Spinal cord (tissue), 10 donors: ENCODE results near the gene BORCS6. TPM values are rescaled to one million over a fixed set of nuclear protein-coding genes. Genes with fewer than 3 reads are reported as not detected.

Experiments
- DNase-seq, 6 donors: peaks; one replicate each; pipeline versions ENCODE4 v3.0.0 to v3.0.0-alpha.2; 2013 to 2015; ENCODE audit warnings: low spot score in 6 of 6, low read depth in 4 of 6
- H3K27ac ChIP-seq: one replicate; pipeline ENCODE4 v1.5.1; 2013; ENCODE audit warnings: low read depth, low read length, control low read depth
- H3K27me3 ChIP-seq: one replicate; pipeline ENCODE4 v1.6.1; 2013; ENCODE audit warnings: low read length; ENCODE audit not compliant: control insufficient read depth, insufficient read depth
- H3K36me3 ChIP-seq: one replicate; pipeline ENCODE4 v1.6.1; 2013; ENCODE audit warnings: low read length; ENCODE audit not compliant: control insufficient read depth, insufficient read depth
- H3K4me1 ChIP-seq: one replicate; pipeline ENCODE4 v1.6.1; 2013; ENCODE audit warnings: low read length; ENCODE audit not compliant: control insufficient read depth, insufficient read depth
- H3K4me3 ChIP-seq: one replicate; pipeline ENCODE4 v1.5.1; 2013; ENCODE audit warnings: low read depth, low read length, control low read depth
- H3K9me3 ChIP-seq: one replicate; pipeline ENCODE4 v1.6.1; 2013; ENCODE audit warnings: low read length; ENCODE audit not compliant: control insufficient read depth, insufficient read depth
- WGBS: methylation state at CpG from one replicate; pipeline ENCODE4 v1.1.5; 2013; ENCODE audit warnings: missing lambda C conversion rate; ENCODE audit not compliant: insufficient coverage; 5-methylcytosine and 5-hydroxymethylcytosine counted together
- polyA plus RNA-seq, 2 donors: library from polyadenylated mRNA; unstranded; fragments of 120-200 nt; gene quantifications; one replicate each; pipeline ENCODE4 v1.2.1, GENCODE V29; 2013; ENCODE audit not compliant: insufficient read length in 2 of 2
- total RNA-seq, 2 donors: library from RNA; depleted of rRNA in 1 of 2; stranded (reverse); fragments of 120-200 nt in 1 of 2; fragments of >200 nt in 1 of 2; gene quantifications; one replicate each; pipeline versions ENCODE4 v1.2.3 to v1.2.4, GENCODE V29; 2013 to 2014
- donor health status: healthy.

BORCS6 gene
- total and polyA plus RNA-seq, 4 donors: 3.7 to 6.8 (median 6.5) TPM

GRCh38 chr17:8155996-8156245 lies 34.1 kb downstream of the BORCS6 start:
- Histone ChIP-seq H3K36me3 (peaks cover 28% of the 10 kb centered on the region), H3K4me1 (peaks cover 78% of the 10 kb centered on the region), H3K4me3 (peak overlapping the region; percentile 81), H3K27ac (peak overlapping the region; percentile 100), H3K27me3 (no peaks in the 10 kb centered on the region), H3K9me3 (no peaks in the 10 kb centered on the region)
- WGBS: 2% methylated on average over 11 of the region's 11 CpGs
- no peak for DNase-seq

DNA sequence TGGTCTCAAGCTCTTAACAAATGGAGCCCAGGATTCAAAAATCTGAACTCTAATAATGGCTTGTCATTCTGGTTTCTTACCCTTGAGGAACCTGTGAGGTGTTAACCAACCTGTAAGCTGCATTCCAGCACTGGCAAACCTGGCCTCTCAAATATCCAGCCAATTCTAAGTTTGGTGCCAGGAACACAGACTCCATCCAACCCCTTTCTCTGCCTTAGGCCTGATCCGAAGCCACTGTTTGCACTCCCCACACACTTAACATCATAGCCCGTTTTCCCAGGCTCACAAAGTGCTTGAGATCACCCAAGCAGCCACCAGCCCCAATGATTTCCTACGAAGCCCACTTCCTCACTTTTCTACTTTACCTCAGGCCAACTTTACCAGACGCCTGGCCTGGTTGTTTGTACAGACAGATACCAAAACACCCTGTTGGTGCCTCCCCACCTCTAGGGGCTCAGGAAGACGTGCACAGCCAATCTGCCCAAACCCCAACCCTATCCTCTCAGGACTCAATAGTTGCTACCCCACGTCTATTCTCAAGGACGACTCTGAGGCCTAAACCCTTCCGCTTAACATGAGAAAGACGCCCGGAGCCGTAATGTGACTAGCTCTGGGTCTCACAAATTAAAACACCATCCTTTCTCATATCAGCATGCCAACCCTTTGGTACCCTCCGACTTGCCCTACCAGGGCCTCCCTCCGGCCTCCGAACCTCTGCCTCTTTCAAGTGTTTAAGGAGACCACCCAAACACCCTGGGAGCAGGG lies 34.6 kb downstream of the BORCS6 start:
- H3K27me3 ChIP-seq: no peaks in the 10 kb centered on the region
- peaks cover 28% of the 10 kb centered on the region for H3K36me3 ChIP-seq
- WGBS: 48% methylated on average over 14 of the region's 14 CpGs
- no peaks in the 10 kb centered on the region for H3K9me3 ChIP-seq
- peak overlapping the region; percentile 81 for H3K4me3 ChIP-seq
- peaks cover 78% of the 10 kb centered on the region for H3K4me1 ChIP-seq
- H3K27ac ChIP-seq: peak overlapping the region; percentile 100
- no peak for DNase-seq

DNA sequence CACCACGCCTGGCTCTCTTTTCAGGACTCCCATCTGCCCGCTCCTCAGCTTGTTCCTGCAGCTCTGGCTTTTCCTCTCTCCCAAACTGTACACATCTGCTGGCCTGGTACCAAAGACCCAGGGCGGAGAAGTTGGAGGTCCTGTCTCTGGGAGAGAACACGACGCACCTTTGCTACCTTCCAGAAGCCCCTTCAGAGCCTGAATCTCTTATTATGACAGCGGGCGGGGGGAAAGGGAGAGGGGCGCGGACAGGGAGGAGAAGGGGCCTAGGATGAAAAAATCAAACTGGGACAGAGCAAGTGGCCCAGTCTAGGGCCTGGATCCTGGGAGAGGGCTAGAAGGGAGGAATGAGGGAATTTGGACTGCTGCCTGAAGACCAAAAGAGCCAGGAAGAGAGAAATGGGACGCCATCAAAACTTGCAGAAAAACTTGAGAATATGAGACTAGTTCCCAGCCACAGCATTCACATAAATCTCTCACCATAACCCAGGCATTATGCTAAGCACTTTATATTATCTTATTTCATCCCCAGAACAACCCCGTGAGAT lies 35.3 kb downstream of the BORCS6 start:
- H3K4me1 ChIP-seq: peaks cover 79% of the 10 kb centered on the region
- 39% methylated on average over 7 of the region's 11 CpGs for WGBS
- H3K27me3 ChIP-seq: no peaks in the 10 kb centered on the region

DNA sequence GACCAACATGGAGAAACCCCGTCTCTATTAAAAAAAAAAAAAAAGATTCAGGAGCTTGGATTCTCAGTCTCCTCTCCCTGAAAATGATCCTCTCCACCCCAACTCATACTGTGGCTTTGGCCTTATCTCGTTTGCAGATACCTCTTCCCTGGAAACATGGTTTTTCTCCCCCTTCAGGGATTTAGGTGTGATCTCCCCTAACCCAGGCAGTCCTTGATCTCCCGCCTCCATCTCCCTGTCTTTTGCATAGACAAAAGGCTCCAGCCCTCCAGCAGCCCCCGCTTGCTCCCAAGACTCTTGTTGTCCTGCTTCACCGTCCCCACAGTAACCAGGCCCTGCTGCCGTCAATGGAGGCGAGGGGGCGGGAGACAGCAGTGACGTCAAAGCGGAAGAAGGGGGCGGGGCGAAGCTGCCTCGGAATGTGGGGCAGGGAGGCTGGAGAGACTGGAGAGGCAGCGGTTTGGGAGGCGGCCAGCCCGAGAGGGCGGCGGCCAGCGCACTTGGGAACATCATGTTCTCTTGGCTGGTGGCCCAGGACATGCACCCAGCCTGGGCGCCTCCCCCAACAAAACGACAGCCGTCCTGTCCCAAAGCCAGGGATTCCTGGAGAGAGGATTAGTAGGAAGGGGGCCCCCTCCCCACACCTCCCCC lies 35.9 kb downstream of the BORCS6 start:
- Histone ChIP-seq H3K27me3 (no peaks in the 10 kb centered on the region), H3K27ac (peak overlapping the region; percentile 100), H3K36me3 (peaks cover 28% of the 10 kb centered on the region), H3K4me3 (peak overlapping the region; percentile 81), H3K9me3 (no peaks in the 10 kb centered on the region), H3K4me1 (peaks cover 73% of the 10 kb centered on the region)
- WGBS: 3% methylated on average over 18 of the region's 22 CpGs
- DNase-seq: peak in 4 of 6 donors; percentile 86 to 97 (median 92)

More for the DNA sequence above, 35.3 kb downstream of the BORCS6 start:
- H3K27ac ChIP-seq: peak overlapping the region; percentile 100
- peak overlapping the region; percentile 81 for H3K4me3 ChIP-seq
- peaks cover 28% of the 10 kb centered on the region for H3K36me3 ChIP-seq
- no peaks in the 10 kb centered on the region for H3K9me3 ChIP-seq
- no peak for DNase-seq

DNA sequence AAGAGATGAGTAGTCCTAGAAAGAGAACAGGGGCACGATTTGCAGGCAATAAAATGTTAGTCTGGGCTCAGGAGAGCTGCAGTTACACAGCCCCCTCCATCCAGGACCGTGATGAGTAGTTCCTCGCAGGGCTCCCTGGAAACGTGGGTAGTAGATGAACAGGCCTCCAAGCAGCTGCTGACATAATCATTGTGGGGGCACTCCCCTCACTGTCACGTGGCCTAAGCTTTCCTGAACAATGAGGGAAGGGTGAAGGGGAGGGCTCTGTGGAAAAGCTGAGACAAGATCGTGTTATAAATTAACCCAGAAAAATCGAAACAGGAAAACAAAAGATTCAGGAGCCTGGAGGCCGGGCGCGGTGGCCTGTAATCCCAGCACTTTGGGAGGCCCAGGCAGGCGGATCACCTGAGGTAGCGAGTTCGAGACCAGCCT lies 36.4 kb downstream of the BORCS6 start:
- Histone ChIP-seq H3K9me3 (no peaks in the 10 kb centered on the region), H3K4me1 (peaks cover 70% of the 10 kb centered on the region), H3K36me3 (peaks cover 30% of the 10 kb centered on the region), H3K27ac (peak overlapping the region; percentile 100), H3K4me3 (peak overlapping the region; percentile 81), H3K27me3 (no peaks in the 10 kb centered on the region)
- 25% methylated on average over 12 of the region's 13 CpGs for WGBS
- peak in 2 of 6 donors; percentile 70 to 81 for DNase-seq

- Histone ChIP-seq H3K4me1 (peaks cover 66% of the 10 kb centered on the region), H3K4me3 (peak overlapping the region; percentile 82), H3K27ac (peak overlapping the region; percentile 100), H3K27me3 (no peaks in the 10 kb centered on the region), H3K36me3 (peaks cover 30% of the 10 kb centered on the region), H3K9me3 (no peaks in the 10 kb centered on the region)
- DNase-seq: peak in 1 of 6 donors; percentile 12
- 67% methylated on average over 7 of the region's 7 CpGs for WGBS
These were observed 36.9 kb downstream of the BORCS6 start for GRCh38 chr17:8153031-8153451.

- 0% methylated on average over 37 of the region's 42 CpGs for WGBS
- peak within 1 kb of the TSS; percentile 100 for H3K27ac ChIP-seq
- peaks cover 36% of the 10 kb centered on the region for H3K36me3 ChIP-seq
- peak in 4 of 6 donors; percentile 68 to 96 (median 91) for DNase-seq
- H3K4me1 ChIP-seq: peaks cover 64% of the 10 kb centered on the region
- no peaks in the 10 kb centered on the region for H3K27me3 ChIP-seq
- no peaks in the 10 kb centered on the region for H3K9me3 ChIP-seq
- H3K4me3 ChIP-seq: peak within 1 kb of the TSS; percentile 82
These were observed 37.7 kb downstream of the BORCS6 start, which contains the start of gene PER1 for GRCh38 chr17:8152112-8152775. Gene PER1 (minus strand): TSS chr17:8152404. CDS start chr17:8150706, 1,698 bp downstream.

DNA sequence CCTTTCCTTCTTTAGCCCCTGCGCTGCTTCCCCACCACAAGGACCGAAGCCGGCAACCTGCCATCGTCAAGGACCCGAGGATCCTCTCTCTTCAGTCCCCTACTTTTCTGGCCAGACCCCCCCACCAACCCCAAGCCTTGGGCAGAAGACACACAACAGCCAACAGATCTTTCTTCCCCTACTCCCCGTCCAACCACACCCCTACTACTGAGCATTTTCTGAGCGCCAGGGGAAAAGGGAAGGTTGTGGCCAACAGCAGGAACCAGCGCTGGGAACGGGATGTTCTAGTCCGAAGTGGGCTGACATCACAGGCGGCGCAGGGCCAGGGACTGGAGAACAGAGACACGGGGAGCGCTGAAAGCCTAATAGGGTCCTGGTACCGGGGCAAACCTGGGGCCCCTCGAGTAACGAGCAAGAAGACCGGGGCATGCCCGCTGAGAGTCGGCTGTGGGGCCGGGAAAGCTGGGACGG lies 38.3 kb downstream of the BORCS6 start:
- peak overlapping the region; percentile 100 for H3K27ac ChIP-seq
- 0% methylated on average over 22 of the region's 22 CpGs for WGBS
- peaks cover 42% of the 10 kb centered on the region for H3K36me3 ChIP-seq
- peaks cover 59% of the 10 kb centered on the region for H3K4me1 ChIP-seq
- H3K4me3 ChIP-seq: peak overlapping the region; percentile 82
- DNase-seq: peak in 2 of 6 donors; percentile 51 to 86
- no peaks in the 10 kb centered on the region for H3K27me3 ChIP-seq
- no peaks in the 10 kb centered on the region for H3K9me3 ChIP-seq

DNA sequence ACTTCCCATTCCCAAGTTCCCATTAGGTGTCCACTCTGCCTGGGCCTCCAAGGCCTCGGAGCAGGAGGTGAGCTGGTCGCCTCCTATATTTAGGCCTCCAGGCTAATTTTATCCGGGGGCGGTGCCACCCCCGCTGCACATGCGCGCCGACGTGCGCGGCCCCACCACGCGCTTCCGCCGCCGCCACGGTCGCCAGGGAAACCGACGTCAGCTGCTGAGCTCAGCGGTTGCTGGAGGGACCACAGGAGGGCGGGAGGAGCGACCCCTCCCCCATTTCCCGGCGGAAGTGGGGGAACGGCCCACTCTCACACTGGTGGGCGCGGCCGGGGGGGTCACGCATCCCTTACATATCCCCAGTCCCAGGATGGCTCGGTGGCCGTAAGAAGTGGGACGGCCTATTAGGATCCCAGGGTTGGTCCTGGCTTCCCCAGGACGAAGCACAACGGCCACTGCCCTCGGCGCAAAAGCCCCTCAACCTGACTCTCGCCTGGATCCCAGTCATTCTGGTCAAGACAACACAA lies 38.8 kb downstream of the BORCS6 start:
- 0% methylated on average over 38 of the region's 38 CpGs for WGBS

More for the DNA sequence above, 38.8 kb downstream of the BORCS6 start:
- peaks cover 59% of the 10 kb centered on the region for H3K4me1 ChIP-seq
- peak overlapping the region; percentile 100 for H3K27ac ChIP-seq
- no peaks in the 10 kb centered on the region for H3K9me3 ChIP-seq
- no peaks in the 10 kb centered on the region for H3K27me3 ChIP-seq
- DNase-seq: peak in 3 of 6 donors; percentile 87 to 97 (median 96)
- H3K4me3 ChIP-seq: peak overlapping the region; percentile 82
- peaks cover 47% of the 10 kb centered on the region for H3K36me3 ChIP-seq
